ENCODE data around the gene KCTD4.

The KCTD4 gene

GRCh38 chr13:45209229-45209628 lies 8.4 kb upstream of the KCTD4 start:
- no peak overlapping the region for H4K91ac ChIP-seq (ENCODE audit: low read length)
- peaks cover 8 to 15% of the 10 kb centered on the region in 2 experiments for H3K36me3 ChIP-seq (ENCODE audit: control insufficient read depth in 1 of 2, insufficient read depth in 2 of 2, low read depth in 1 of 2, low read length in 2 of 2)
- H2BK15ac ChIP-seq (ENCODE audit: low read depth, poor library complexity, severe bottlenecking): no peak overlapping the region
- no peak overlapping the region for H2BK12ac ChIP-seq (ENCODE audit: low read length in 2 of 2)
- no peaks in the 10 kb centered on the region for H3K9me3 ChIP-seq (ENCODE audit: control insufficient read depth, low read length)
- no peaks in the 10 kb centered on the region for H3K27me3 ChIP-seq (ENCODE audit: control insufficient read depth in 1 of 2, insufficient read depth in 1 of 2, low read length in 2 of 2)
- H3K79me1 ChIP-seq (replicated peaks; ENCODE audit: low read length, poor library complexity, severe bottlenecking): peaks cover 18% of the 10 kb centered on the region
- H4K8ac ChIP-seq (ENCODE audit: low read length): no peak overlapping the region
- H3K4me3 ChIP-seq (ENCODE audit: insufficient read depth in 1 of 2, low read depth in 1 of 2, low read length in 2 of 2): no peak overlapping the region
- no peak overlapping the region for H3K18ac ChIP-seq (ENCODE audit: low read depth in 1 of 2, low read length in 2 of 2)
- H3K4me1 ChIP-seq (ENCODE audit: control insufficient read depth, insufficient read depth, low read depth, low read length): peaks cover 5% of the 10 kb centered on the region
- no peak overlapping the region for H2BK120ac ChIP-seq (ENCODE audit: low read depth, low read length)
- no peak overlapping the region for H3K27ac ChIP-seq (ENCODE audit: low read length, poor library complexity, severe bottlenecking)
- no peak overlapping the region for H3K4me2 ChIP-seq (ENCODE audit: low read length, poor library complexity, severe bottlenecking)
- H2AK5ac ChIP-seq (ENCODE audit: low read length, severe bottlenecking): peak overlapping the region; percentile 69
- H2BK5ac ChIP-seq (ENCODE audit: low read depth, low read length, poor library complexity, severe bottlenecking): no peak overlapping the region
- H3K23ac ChIP-seq (ENCODE audit: low read length in 2 of 2): no peak overlapping the region
- no peak overlapping the region for H3K9ac ChIP-seq (ENCODE audit: low read length)
- no peak overlapping the region for H3K14ac ChIP-seq (ENCODE audit: low read length in 2 of 2)
- no peak overlapping the region for H3K4ac ChIP-seq (ENCODE audit: low read depth in 1 of 2, low read length in 2 of 2)
- peak; percentile 70 for DNase-seq
- H2AFZ ChIP-seq (ENCODE audit: low read depth, low read length): no peak overlapping the region

- Histone ChIP-seq H3K18ac (ENCODE audit: low read depth in 1 of 2, low read length in 2 of 2) (peak overlapping the region in 1 of 2 experiments; percentile 21), H3K4me1 (ENCODE audit: control insufficient read depth, insufficient read depth, low read depth, low read length) (peaks cover 5% of the 10 kb centered on the region), H2BK120ac (ENCODE audit: low read depth, low read length) (no peak overlapping the region), H3K79me1 (replicated peaks; ENCODE audit: low read length, poor library complexity, severe bottlenecking) (peaks cover 23% of the 10 kb centered on the region), H3K36me3 (ENCODE audit: control insufficient read depth in 1 of 2, insufficient read depth in 2 of 2, low read depth in 1 of 2, low read length in 2 of 2) (peaks cover 8 to 15% of the 10 kb centered on the region in 2 experiments), H3K27me3 (ENCODE audit: control insufficient read depth in 1 of 2, insufficient read depth in 1 of 2, low read length in 2 of 2) (no peaks in the 10 kb centered on the region), H3K14ac (ENCODE audit: low read length in 2 of 2) (no peak overlapping the region), H2AK5ac (ENCODE audit: low read length, severe bottlenecking) (peak overlapping the region; percentile 37), H4K91ac (ENCODE audit: low read length) (no peak overlapping the region), H3K23ac (ENCODE audit: low read length in 2 of 2) (no peak overlapping the region), H3K9ac (ENCODE audit: low read length) (no peak overlapping the region), H2BK5ac (ENCODE audit: low read depth, low read length, poor library complexity, severe bottlenecking) (no peak overlapping the region), H2BK15ac (ENCODE audit: low read depth, poor library complexity, severe bottlenecking) (no peak overlapping the region), H3K4me3 (ENCODE audit: insufficient read depth in 1 of 2, low read depth in 1 of 2, low read length in 2 of 2) (no peak overlapping the region), H2BK12ac (ENCODE audit: low read length in 2 of 2) (no peak overlapping the region), H3K4ac (ENCODE audit: low read depth in 1 of 2, low read length in 2 of 2) (no peak overlapping the region), H3K4me2 (ENCODE audit: low read length, poor library complexity, severe bottlenecking) (no peak overlapping the region), H4K8ac (ENCODE audit: low read length) (no peak overlapping the region), H3K9me3 (ENCODE audit: control insufficient read depth, low read length) (no peaks in the 10 kb centered on the region), H3K27ac (ENCODE audit: low read length, poor library complexity, severe bottlenecking) (peak overlapping the region; percentile 87), H2AFZ (ENCODE audit: low read depth, low read length) (no peak overlapping the region)
- no CpG with 5 or more reads among the region's 2 CpGs for WGBS
- DNase-seq: no peak
These were observed 7.3 kb upstream of the KCTD4 start for GRCh38 chr13:45208132-45208531.

DNA sequence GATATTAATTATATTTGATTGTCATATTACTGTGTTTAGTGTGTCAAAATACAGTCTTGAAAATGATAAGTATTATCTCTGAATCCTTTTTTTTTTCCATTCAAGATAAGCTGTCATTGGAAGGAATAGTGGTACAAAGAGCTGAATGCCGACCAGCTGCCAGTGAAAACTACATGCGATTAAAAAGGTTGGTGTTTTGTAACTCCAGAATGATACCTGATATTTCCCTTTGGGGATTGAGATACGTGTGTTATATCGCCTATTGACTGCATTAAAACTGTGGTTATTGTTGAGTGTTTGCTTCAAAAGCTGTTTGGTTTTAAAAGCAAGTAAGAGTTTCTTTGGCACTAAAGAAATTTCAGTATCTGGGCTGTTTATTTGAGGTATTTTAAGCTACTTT lies 6.5 kb upstream of the KCTD4 start:
- no peak for DNase-seq
- Histone ChIP-seq H2BK5ac (ENCODE audit: low read depth, low read length, poor library complexity, severe bottlenecking) (no peak overlapping the region), H3K4me3 (ENCODE audit: insufficient read depth in 1 of 2, low read depth in 1 of 2, low read length in 2 of 2) (no peak overlapping the region), H2BK15ac (ENCODE audit: low read depth, poor library complexity, severe bottlenecking) (no peak overlapping the region), H3K4me1 (ENCODE audit: control insufficient read depth, insufficient read depth, low read depth, low read length) (peaks cover 5% of the 10 kb centered on the region), H3K27me3 (ENCODE audit: control insufficient read depth in 1 of 2, insufficient read depth in 1 of 2, low read length in 2 of 2) (no peaks in the 10 kb centered on the region), H2BK12ac (ENCODE audit: low read length in 2 of 2) (no peak overlapping the region), H3K9me3 (ENCODE audit: control insufficient read depth, low read length) (no peaks in the 10 kb centered on the region), H2AFZ (ENCODE audit: low read depth, low read length) (no peak overlapping the region), H3K4ac (ENCODE audit: low read depth in 1 of 2, low read length in 2 of 2) (no peak overlapping the region), H3K27ac (ENCODE audit: low read length, poor library complexity, severe bottlenecking) (peak overlapping the region; percentile 100), H4K8ac (ENCODE audit: low read length) (no peak overlapping the region), H2AK5ac (ENCODE audit: low read length, severe bottlenecking) (no peak overlapping the region), H3K9ac (ENCODE audit: low read length) (peak overlapping the region; percentile 62), H3K79me1 (replicated peaks; ENCODE audit: low read length, poor library complexity, severe bottlenecking) (peaks cover 21% of the 10 kb centered on the region), H3K18ac (ENCODE audit: low read depth in 1 of 2, low read length in 2 of 2) (no peak overlapping the region), H3K23ac (ENCODE audit: low read length in 2 of 2) (no peak overlapping the region), H2BK120ac (ENCODE audit: low read depth, low read length) (no peak overlapping the region), H4K91ac (ENCODE audit: low read length) (no peak overlapping the region), H3K4me2 (ENCODE audit: low read length, poor library complexity, severe bottlenecking) (no peak overlapping the region), H3K14ac (ENCODE audit: low read length in 2 of 2) (no peak overlapping the region), H3K36me3 (ENCODE audit: control insufficient read depth in 1 of 2, insufficient read depth in 2 of 2, low read depth in 1 of 2, low read length in 2 of 2) (peaks cover 5 to 15% of the 10 kb centered on the region in 2 experiments)
- WGBS: 90% methylated on average over 4 of the region's 4 CpGs

DNA sequence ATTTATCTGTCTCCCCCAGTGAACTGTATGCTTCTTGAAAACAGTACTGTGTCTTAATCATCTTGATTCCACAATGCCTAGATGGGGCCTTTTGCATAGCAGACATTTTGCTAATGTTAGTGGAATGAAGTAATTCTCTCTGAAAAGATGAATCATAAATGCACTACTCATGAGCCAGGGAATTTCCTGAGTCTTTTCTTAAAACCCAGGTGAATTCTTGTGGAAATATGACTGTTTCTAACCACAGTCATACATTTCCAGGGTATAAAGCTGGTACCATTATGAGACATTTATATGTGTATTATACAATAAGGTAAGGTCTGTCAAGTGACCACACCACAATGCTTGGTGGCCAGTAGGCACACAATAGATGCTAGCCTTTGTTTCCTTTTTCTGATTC lies 5.5 kb upstream of the KCTD4 start:
- no peak overlapping the region for H3K18ac ChIP-seq (ENCODE audit: low read depth in 1 of 2, low read length in 2 of 2)
- no peak overlapping the region for H4K91ac ChIP-seq (ENCODE audit: low read length)
- H3K4me3 ChIP-seq (ENCODE audit: insufficient read depth in 1 of 2, low read depth in 1 of 2, low read length in 2 of 2): no peak overlapping the region
- H2AK5ac ChIP-seq (ENCODE audit: low read length, severe bottlenecking): peak overlapping the region; percentile 75
- H3K23ac ChIP-seq (ENCODE audit: low read length in 2 of 2): no peak overlapping the region
- no peak overlapping the region for H2AFZ ChIP-seq (ENCODE audit: low read depth, low read length)
- H3K4me1 ChIP-seq (ENCODE audit: control insufficient read depth, insufficient read depth, low read depth, low read length): peaks cover 5% of the 10 kb centered on the region
- H3K9ac ChIP-seq (ENCODE audit: low read length): peak overlapping the region; percentile 66
- no peak overlapping the region for H2BK12ac ChIP-seq (ENCODE audit: low read length in 2 of 2)
- peaks cover 19% of the 10 kb centered on the region for H3K79me1 ChIP-seq (replicated peaks; ENCODE audit: low read length, poor library complexity, severe bottlenecking)
- no peak overlapping the region for H3K14ac ChIP-seq (ENCODE audit: low read length in 2 of 2)
- H3K4me2 ChIP-seq (ENCODE audit: low read length, poor library complexity, severe bottlenecking): no peak overlapping the region
- H3K4ac ChIP-seq (ENCODE audit: low read depth in 1 of 2, low read length in 2 of 2): no peak overlapping the region
- no peak overlapping the region for H2BK15ac ChIP-seq (ENCODE audit: low read depth, poor library complexity, severe bottlenecking)
- no peak overlapping the region for H2BK120ac ChIP-seq (ENCODE audit: low read depth, low read length)
- H3K9me3 ChIP-seq (ENCODE audit: control insufficient read depth, low read length): no peaks in the 10 kb centered on the region
- H4K8ac ChIP-seq (ENCODE audit: low read length): no peak overlapping the region
- H3K27ac ChIP-seq (ENCODE audit: low read length, poor library complexity, severe bottlenecking): peak overlapping the region; percentile 100
- DNase-seq: peak; percentile 89
- H3K36me3 ChIP-seq (ENCODE audit: control insufficient read depth in 1 of 2, insufficient read depth in 2 of 2, low read depth in 1 of 2, low read length in 2 of 2): peaks cover 5 to 13% of the 10 kb centered on the region in 2 experiments
- peak overlapping the region; percentile 92 for H2BK5ac ChIP-seq (ENCODE audit: low read depth, low read length, poor library complexity, severe bottlenecking)
- H3K27me3 ChIP-seq (ENCODE audit: control insufficient read depth in 1 of 2, insufficient read depth in 1 of 2, low read length in 2 of 2): no peaks in the 10 kb centered on the region
